Astrocyte (in vitro differentiated cells and primary cell): Measurements from ENCODE around the gene POFUT2. TPM values are rescaled to one million over a fixed set of nuclear protein-coding genes. Genes with fewer than 3 reads are reported as not detected.

Source experiments
- DNase-seq: peaks from one replicate; pipeline ENCODE4 v3.0.0-alpha.2; 2010; ENCODE audit warnings: low read depth
- FAIRE-seq: peaks from 2 replicates; lab custom pipeline; 2011; peaks lifted over from hg19 to GRCh38; lab: Jason Lieb, UNC
- H2AFZ ChIP-seq: 2 replicates; pipeline ENCODE4 v1.6.0; 2012; ENCODE audit warnings: low read depth, low read length, inconsistent platforms
- H3K27ac ChIP-seq: 2 replicates; pipeline ENCODE4 v1.5.1; 2011; ENCODE audit warnings: low read depth, low read length, inconsistent platforms
- H3K27me3 ChIP-seq: 2 replicates; pipeline ENCODE4 v1.6.0; 2011; ENCODE audit warnings: low read length, inconsistent platforms; ENCODE audit not compliant: insufficient read depth
- H3K36me3 ChIP-seq: 2 replicates; pipeline ENCODE4 v1.5.1; 2011; ENCODE audit warnings: low read length, inconsistent platforms; ENCODE audit not compliant: insufficient read depth
- H3K4me1 ChIP-seq: 2 replicates; pipeline ENCODE4 v1.5.1; 2011; ENCODE audit warnings: low read length, inconsistent platforms; ENCODE audit not compliant: insufficient read depth
- H3K4me2 ChIP-seq: 2 replicates; pipeline ENCODE4 v1.6.0; 2012; ENCODE audit warnings: low read length, inconsistent platforms
- H3K4me3 ChIP-seq: 2 replicates; pipeline ENCODE4 v1.5.1; 2011; ENCODE audit warnings: low read depth, mild to moderate bottlenecking, low read length, inconsistent platforms; ENCODE audit not compliant: insufficient read depth
- H3K79me2 ChIP-seq: 2 replicates; pipeline ENCODE4 v1.6.0; 2012; ENCODE audit warnings: mild to moderate bottlenecking, low read length, inconsistent platforms; ENCODE audit not compliant: insufficient read depth
- H3K9ac ChIP-seq: 2 replicates; pipeline ENCODE4 v1.6.0; 2012; ENCODE audit warnings: mild to moderate bottlenecking, low read length, inconsistent platforms
- H3K9me3 ChIP-seq: 2 replicates; pipeline ENCODE4 v1.5.1; 2012; ENCODE audit warnings: low read depth, mild to moderate bottlenecking, low read length, inconsistent platforms; ENCODE audit not compliant: insufficient read depth
- H4K20me1 ChIP-seq: 2 replicates; pipeline ENCODE4 v1.6.0; 2012; ENCODE audit warnings: low read length, inconsistent platforms; ENCODE audit not compliant: insufficient read depth
- H3K27ac Mint-ChIP-seq: one replicate; pipeline ENCODE4 v1.8.0; 2021; ENCODE audit warnings: mild to moderate bottlenecking, mixed read lengths; ENCODE audit not compliant: unreplicated experiment
- H3K27me3 Mint-ChIP-seq: one replicate; pipeline ENCODE4 v1.8.0; 2021; ENCODE audit warnings: low read depth, mixed read lengths; ENCODE audit not compliant: unreplicated experiment
- H3K36me3 Mint-ChIP-seq: one replicate; pipeline ENCODE4 v1.8.0; 2021; ENCODE audit warnings: low read depth, mixed read lengths; ENCODE audit not compliant: unreplicated experiment
- H3K4me1 Mint-ChIP-seq: one replicate; pipeline ENCODE4 v1.8.0; 2021; ENCODE audit warnings: low read depth, mixed read lengths; ENCODE audit not compliant: unreplicated experiment
- H3K4me3 Mint-ChIP-seq: one replicate; pipeline ENCODE4 v1.8.0; 2021; ENCODE audit warnings: mild to moderate bottlenecking, moderate library complexity, mixed read lengths; ENCODE audit not compliant: unreplicated experiment
- H3K9me3 Mint-ChIP-seq: one replicate; pipeline ENCODE4 v1.8.0; 2021; ENCODE audit warnings: mild to moderate bottlenecking, mixed read lengths; ENCODE audit not compliant: unreplicated experiment
- CTCF ChIP-seq: IDR thresholded peaks from 2 replicates; pipeline ENCODE4 v1.5.1; 2011; ENCODE audit warnings: low read depth, mild to moderate bottlenecking, inconsistent platforms, low read length, moderate library complexity; ENCODE audit not compliant: insufficient read depth
- EZH2 ChIP-seq: IDR thresholded peaks from 2 replicates; pipeline ENCODE4 v1.6.1; 2012; ENCODE audit warnings: mild to moderate bottlenecking, low read length, inconsistent platforms; ENCODE audit not compliant: insufficient read depth
- total RNA-seq: library from RNA; stranded (reverse); gene quantifications from 2 replicates; pipeline ENCODE4 v1.2.1, GENCODE V29; 2021

The POFUT2 gene
- total RNA-seq, 1 donor from 2014 or later: 109 TPM

DNA sequence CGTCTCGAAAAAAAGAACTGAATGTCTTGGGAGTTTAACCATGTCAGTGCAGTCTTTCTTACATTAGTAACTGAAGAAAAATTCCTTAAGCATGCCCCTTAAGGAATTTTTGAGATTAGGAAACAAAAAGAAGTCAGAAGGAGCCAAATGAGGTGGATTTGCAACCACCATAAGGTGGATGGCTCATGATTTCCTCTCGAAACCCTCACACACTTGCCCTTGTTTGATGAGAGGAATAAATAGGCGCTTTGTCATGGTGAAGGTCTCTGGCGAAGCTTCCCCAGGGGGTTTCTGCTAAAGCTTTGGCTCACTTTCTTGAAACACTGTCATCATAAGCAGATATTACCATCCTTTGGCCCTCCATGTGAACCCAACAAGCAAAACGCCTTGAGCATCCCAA, 68.2 kb downstream of the POFUT2 start:
- FAIRE-seq (no peak), DNase-seq (peak; percentile 71)
- H3K27ac ChIP-seq: peak overlapping the region; percentile 40
- peaks cover 2% of the 10 kb centered on the region for H3K36me3 ChIP-seq
- H3K9me3 ChIP-seq: no peaks in the 10 kb centered on the region
- Mint-ChIP-seq H3K4me3 (no peak overlapping the region), H3K36me3 (peaks cover 13% of the 10 kb centered on the region), H3K9me3 (peaks cover 4% of the 10 kb centered on the region), H3K27ac (no peak overlapping the region), H3K4me1 (peaks cover 19% of the 10 kb centered on the region), H3K27me3 (no peaks in the 10 kb centered on the region)
- no peak overlapping the region for H3K4me3 ChIP-seq
- H3K27me3 ChIP-seq: no peaks in the 10 kb centered on the region
- H2AFZ ChIP-seq: no peak overlapping the region
- peaks cover 4% of the 10 kb centered on the region for H3K4me1 ChIP-seq
- TF ChIP-seq EZH2 (no peak), CTCF (no peak)
- H3K9ac ChIP-seq: peak overlapping the region; percentile 18
- H3K79me2 ChIP-seq: no peaks in the 10 kb centered on the region
- no peak overlapping the region for H3K4me2 ChIP-seq
- H4K20me1 ChIP-seq: no peaks in the 10 kb centered on the region

GRCh38 chr21:45217010-45217409, 70.7 kb downstream of the POFUT2 start:
- H2AFZ ChIP-seq: no peak overlapping the region
- H3K4me1 ChIP-seq: peaks cover 4% of the 10 kb centered on the region
- peaks cover 20% of the 10 kb centered on the region for H3K36me3 Mint-ChIP-seq
- no peak overlapping the region for H3K4me2 ChIP-seq
- peaks cover 19% of the 10 kb centered on the region for H3K4me1 Mint-ChIP-seq
- H3K27ac ChIP-seq: no peak overlapping the region
- H3K36me3 ChIP-seq: peaks cover 2% of the 10 kb centered on the region
- no peak overlapping the region for H3K4me3 Mint-ChIP-seq
- H3K4me3 ChIP-seq: no peak overlapping the region
- H3K27me3 ChIP-seq: no peaks in the 10 kb centered on the region
- no peaks in the 10 kb centered on the region for H3K79me2 ChIP-seq
- no peaks in the 10 kb centered on the region for H3K27me3 Mint-ChIP-seq
- TF ChIP-seq CTCF: no peak
- no peak for TF ChIP-seq EZH2
- H3K9me3 ChIP-seq: no peaks in the 10 kb centered on the region
- no peak overlapping the region for H3K9ac ChIP-seq
- FAIRE-seq (no peak), DNase-seq (no peak)
- H4K20me1 ChIP-seq: no peaks in the 10 kb centered on the region
- H3K9me3 Mint-ChIP-seq: peaks cover 4% of the 10 kb centered on the region
- no peak overlapping the region for H3K27ac Mint-ChIP-seq

GRCh38 chr21:45215213-45215612, 72.5 kb downstream of the POFUT2 start:
- H3K27me3 Mint-ChIP-seq: no peaks in the 10 kb centered on the region
- no peak overlapping the region for H3K4me3 Mint-ChIP-seq
- Histone ChIP-seq H2AFZ (no peak overlapping the region), H3K4me3 (no peak overlapping the region), H3K9ac (no peak overlapping the region), H3K27ac (no peak overlapping the region), H3K4me1 (peaks cover 4% of the 10 kb centered on the region), H4K20me1 (no peaks in the 10 kb centered on the region), H3K27me3 (no peaks in the 10 kb centered on the region), H3K9me3 (no peaks in the 10 kb centered on the region), H3K36me3 (no peaks in the 10 kb centered on the region), H3K79me2 (no peaks in the 10 kb centered on the region), H3K4me2 (no peak overlapping the region)
- peaks cover 4% of the 10 kb centered on the region for H3K9me3 Mint-ChIP-seq
- TF ChIP-seq EZH2: no peak
- no peak for TF ChIP-seq CTCF
- DNase-seq (no peak), FAIRE-seq (no peak)
- H3K36me3 Mint-ChIP-seq: peaks cover 23% of the 10 kb centered on the region
- H3K4me1 Mint-ChIP-seq: peaks cover 19% of the 10 kb centered on the region
- H3K27ac Mint-ChIP-seq: no peak overlapping the region

Other genes starting within 250 kb of the POFUT2 start
- 18.4 and 25.8 TPM in 2 replicates for gene ADARB1, start 213.3 kb downstream of the POFUT2 start, total RNA-seq
- gene COL18A1, start 117.3 kb upstream of the POFUT2 start, total RNA-seq: 616 and 692 TPM in 2 replicates